Suprapubic skin (tissue), 4 donors: ENCODE data around the gene ATPAF1. TPM values are rescaled to one million over a fixed set of nuclear protein-coding genes. Genes with fewer than 3 reads are reported as not detected.
"Not testable (repeated sequence)": the region's sequence is repeated elsewhere in the genome, so short reads cannot be mapped to it uniquely, and the experiment has no call there.

Experiments
- DNase-seq, 2 donors: peaks; one replicate each; pipeline ENCODE4 v3.0.0-alpha.2; 2019; ENCODE audit warnings: low spot score in 2 of 2
- H3K27ac ChIP-seq: fragments of 200-600 bp; sonication (generic); one replicate; pipeline ENCODE4 v1.5.1; 2019
- H3K27me3 ChIP-seq: fragments of 200-600 bp; sonication (generic); one replicate; pipeline ENCODE4 v1.5.1; 2019
- H3K36me3 ChIP-seq: fragments of 200-600 bp; sonication (generic); one replicate; pipeline ENCODE4 v1.5.1; 2019
- H3K4me1 ChIP-seq: fragments of 200-600 bp; sonication (generic); one replicate; pipeline ENCODE4 v1.5.1; 2019
- H3K4me3 ChIP-seq: fragments of 200-600 bp; sonication (generic); one replicate; pipeline ENCODE4 v1.5.1; 2019; ENCODE audit warnings: mild to moderate bottlenecking
- H3K9me3 ChIP-seq: fragments of 200-600 bp; sonication (generic); one replicate; pipeline ENCODE4 v1.5.1; 2019
- CTCF ChIP-seq, 2 donors: fragments of 200-600 bp in 1 of 2; fragments of 450-650 bp in 1 of 2; sonication (generic) in 1 of 2; IDR thresholded peaks; one replicate each; pipeline ENCODE4 v1.5.1; 2016 to 2019; ENCODE audit warnings: antibody characterized with exemption in 2 of 2, mild to moderate bottlenecking in 1 of 2, moderate library complexity in 1 of 2
- EP300 ChIP-seq: sonication (generic); formaldehyde crosslinking; IDR thresholded peaks from one replicate; pipeline ENCODE4 v1.6.1; 2017; ENCODE audit warnings: antibody characterized with exemption
- POLR2A ChIP-seq, 2 donors: fragments of 450-650 bp; IDR thresholded peaks; one replicate each; pipeline ENCODE4 v1.6.1; 2017; ENCODE audit warnings: antibody characterized with exemption in 2 of 2, mild to moderate bottlenecking in 2 of 2, moderate library complexity in 2 of 2
- POLR2AphosphoS5 ChIP-seq, 3 donors: sonication (generic); formaldehyde crosslinking; IDR thresholded peaks; one replicate each; pipeline ENCODE4 v1.6.1; 2017; ENCODE audit warnings: antibody characterized with exemption in 3 of 3
- WGBS: methylation state at CpG from one replicate; pipeline ENCODE4 v1.1.5; 2018; 5-methylcytosine and 5-hydroxymethylcytosine counted together
- total RNA-seq, 4 donors: library from RNA; depleted of rRNA; stranded (reverse); fragments of >200 nt; gene quantifications; one replicate each; pipeline ENCODE4 v1.1.0, GENCODE V29; 2016

Gene ATPAF1
- total RNA-seq, 4 donors from 2014 or later, result 29.0 to 43.6 (median 30.9) TPM

- no peak overlapping the region for H3K27ac ChIP-seq
- H3K9me3 ChIP-seq, result no peaks in the 10 kb centered on the region
- WGBS, result 82% methylated on average over 2 of the region's 2 CpGs
- TF ChIP-seq POLR2AphosphoS5 (IDR thresholded peaks at IDR 0.05), result no peak
- TF ChIP-seq CTCF (IDR thresholded peaks at IDR 0.05), result no peak
- TF ChIP-seq EP300, result no peak
- TF ChIP-seq POLR2A (IDR thresholded peaks at IDR 0.05), result no peak
- peaks cover 67% of the 10 kb centered on the region for H3K36me3 ChIP-seq
- DNase-seq, result no peak
- no peaks in the 10 kb centered on the region for H3K27me3 ChIP-seq
- no peak overlapping the region for H3K4me3 ChIP-seq
- no peaks in the 10 kb centered on the region for H3K4me1 ChIP-seq
Observed at GRCh38 chr1:46653405-46653958, 14.7 kb downstream of the ATPAF1 start.

GRCh38 chr1:46652321-46653100 lies 15.7 kb downstream of the ATPAF1 start:
- DNase-seq, result no peak
- Histone ChIP-seq H3K27me3 (no peaks in the 10 kb centered on the region), H3K4me1 (no peaks in the 10 kb centered on the region), H3K27ac (no peak overlapping the region), H3K4me3 (no peak overlapping the region), H3K36me3 (peaks cover 68% of the 10 kb centered on the region), H3K9me3 (peaks cover 3% of the 10 kb centered on the region)
- WGBS, result 60% methylated on average over 6 of the region's 6 CpGs
- TF ChIP-seq POLR2A (IDR thresholded peaks at IDR 0.05), result no peak
- no peak for TF ChIP-seq CTCF (IDR thresholded peaks at IDR 0.05)
- no peak for TF ChIP-seq EP300
- no peak for TF ChIP-seq POLR2AphosphoS5 (IDR thresholded peaks at IDR 0.05)

- not testable (repeated sequence) for H3K9me3 ChIP-seq, H3K27me3 ChIP-seq, DNase-seq, H3K4me1 ChIP-seq, H3K27ac ChIP-seq, H3K4me3 ChIP-seq
- whole genome bisulfite sequencing, result 97% methylated on average over 3 of the region's 3 CpGs
- H3K36me3 ChIP-seq, result peaks cover 63% of the 10 kb centered on the region
Observed at GRCh38 chr1:46651152-46651551, 17.0 kb downstream of the ATPAF1 start.

GRCh38 chr1:46650491-46650890 lies 17.7 kb downstream of the ATPAF1 start:
- Histone ChIP-seq H3K27ac (no peak overlapping the region), H3K4me1 (no peaks in the 10 kb centered on the region), H3K36me3 (peaks cover 58% of the 10 kb centered on the region), H3K4me3 (no peak overlapping the region), H3K9me3 (peaks cover 3% of the 10 kb centered on the region), H3K27me3 (no peaks in the 10 kb centered on the region)
- WGBS, result 96% methylated on average over 3 of the region's 3 CpGs
- no peak for DNase-seq
- TF ChIP-seq POLR2AphosphoS5 (IDR thresholded peaks at IDR 0.05) (no peak), POLR2A (IDR thresholded peaks at IDR 0.05) (no peak), CTCF (IDR thresholded peaks at IDR 0.05) (no peak), EP300 (no peak)

GRCh38 chr1:46649764-46650163 lies 18.4 kb downstream of the ATPAF1 start:
- Histone ChIP-seq H3K9me3 (peaks cover 3% of the 10 kb centered on the region), H3K4me3 (no peak overlapping the region), H3K4me1 (no peaks in the 10 kb centered on the region), H3K36me3 (peaks cover 54% of the 10 kb centered on the region), H3K27me3 (no peaks in the 10 kb centered on the region), H3K27ac (no peak overlapping the region)
- WGBS, result 93% methylated on average over 2 of the region's 2 CpGs
- TF ChIP-seq POLR2A (IDR thresholded peaks at IDR 0.05) (no peak), EP300 (no peak), CTCF (IDR thresholded peaks at IDR 0.05) (no peak), POLR2AphosphoS5 (IDR thresholded peaks at IDR 0.05) (no peak)
- DNase-seq, result no peak
